Measurements from ENCODE around the gene KCNB1.

- TF ChIP-seq CTCF (IDR thresholded peaks at IDR 0.05) (no peak), ZFX (IDR thresholded peaks at IDR 0.05; ENCODE audit: borderline replicate concordance) (no peak)
These were observed 83.9 kb downstream of the KCNB1 start for GRCh38 chr20:49398401-49399144.

Measured in 22Rv1 (cell line).